ENCODE results near the gene OXCT1.
"Not testable (repeated sequence)": the region's sequence is repeated elsewhere in the genome, so short reads cannot be mapped to it uniquely, and the experiment has no call there.

Gene OXCT1

DNA sequence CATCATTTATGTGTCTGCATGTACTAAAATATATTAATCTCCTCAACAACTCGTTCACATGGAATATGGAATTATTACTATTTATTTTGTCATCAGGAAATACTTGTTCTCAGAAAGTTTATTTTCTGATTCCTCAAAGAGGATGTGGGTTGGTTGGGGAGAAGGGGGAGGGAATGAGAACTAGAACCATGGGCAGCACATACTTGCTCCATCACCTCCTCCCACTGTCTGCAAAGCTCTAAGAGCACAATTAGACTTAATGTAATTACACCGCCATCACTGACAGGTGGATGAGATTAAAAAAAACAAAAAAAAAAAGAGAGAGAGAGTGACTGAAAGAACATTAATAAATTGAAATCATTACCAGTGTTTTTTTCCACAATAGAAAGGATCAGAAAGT, 98.2 kb downstream of the OXCT1 start:
- DNase-seq = no peak

DNA sequence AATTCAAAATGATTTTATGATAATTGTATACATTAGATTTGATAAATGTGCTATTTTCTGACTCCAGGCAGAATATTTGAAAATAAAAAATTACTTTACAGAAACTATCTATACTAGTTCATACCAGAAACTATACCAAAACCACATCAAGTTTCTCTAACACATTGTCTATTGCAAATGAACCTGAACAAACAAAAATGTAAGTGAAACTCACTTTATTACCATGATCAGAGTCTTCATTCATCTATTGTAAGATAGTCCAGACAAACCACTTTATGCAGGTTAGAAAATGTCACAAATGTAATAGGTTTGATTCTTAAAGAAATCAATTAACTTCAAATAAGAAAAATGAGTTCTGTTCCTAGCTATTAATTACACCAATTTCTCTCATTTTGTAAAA, 99.4 kb downstream of the OXCT1 start:
- DNase-seq = no peak

DNA sequence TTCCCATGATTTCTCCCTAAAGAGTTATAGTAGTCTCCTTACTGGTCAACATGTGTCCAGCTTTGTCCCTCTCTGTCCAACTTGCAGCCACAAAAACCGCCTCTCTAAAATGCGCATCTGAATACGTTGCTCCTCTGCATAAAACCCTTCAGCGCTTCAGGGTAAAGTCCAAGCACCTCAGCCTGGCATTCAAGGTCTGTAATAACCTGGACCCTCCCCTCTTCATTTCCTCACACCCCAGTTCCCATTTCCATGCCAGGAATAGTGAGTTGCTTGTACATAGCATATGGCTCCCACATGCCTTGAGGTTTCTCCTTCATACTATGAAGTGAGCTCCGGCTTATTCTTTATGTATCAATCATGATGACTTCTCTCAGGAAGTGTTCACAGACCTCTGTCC, 101.5 kb downstream of the OXCT1 start:
- no peak for DNase-seq

DNA sequence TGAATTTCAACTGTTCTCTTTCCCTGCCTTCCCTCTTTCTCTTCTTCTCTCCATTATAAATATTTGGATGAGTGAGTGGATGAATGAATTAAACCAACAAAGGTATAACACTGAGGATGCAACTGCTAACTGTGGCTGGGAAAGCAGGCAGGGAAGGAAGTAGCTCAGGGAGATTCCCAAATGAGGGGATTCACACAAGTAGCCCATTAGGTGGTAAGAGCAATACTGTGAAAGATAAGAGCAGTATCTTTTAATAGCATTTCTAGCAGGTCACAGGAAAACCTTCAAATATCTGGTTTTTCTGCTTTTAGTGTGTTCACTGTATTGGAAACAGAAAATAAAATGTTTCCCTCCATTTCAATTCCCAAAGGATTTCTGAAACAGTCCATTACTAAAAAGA, 105.6 kb downstream of the OXCT1 start:
- DNase-seq = no peak

DNA sequence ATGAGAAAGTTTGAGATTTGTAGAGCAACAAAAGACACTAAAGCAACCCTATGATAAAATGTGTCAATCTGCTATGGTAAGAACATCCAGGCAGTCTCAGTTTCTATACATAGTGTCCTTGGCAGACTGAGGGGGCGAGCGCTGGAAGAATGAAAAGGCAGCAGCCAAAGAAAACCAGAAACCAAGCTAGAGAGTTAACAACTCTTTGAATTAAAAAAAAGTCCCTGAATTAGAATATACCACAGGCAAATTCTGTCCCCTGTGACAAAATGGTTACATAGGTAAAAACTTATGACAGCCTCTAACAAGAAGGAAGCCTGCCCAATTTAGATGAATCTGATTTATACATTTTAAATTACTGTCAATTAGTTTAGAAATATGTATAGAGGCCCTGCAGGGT, 106.7 kb downstream of the OXCT1 start:
- no peak for DNase-seq

DNA sequence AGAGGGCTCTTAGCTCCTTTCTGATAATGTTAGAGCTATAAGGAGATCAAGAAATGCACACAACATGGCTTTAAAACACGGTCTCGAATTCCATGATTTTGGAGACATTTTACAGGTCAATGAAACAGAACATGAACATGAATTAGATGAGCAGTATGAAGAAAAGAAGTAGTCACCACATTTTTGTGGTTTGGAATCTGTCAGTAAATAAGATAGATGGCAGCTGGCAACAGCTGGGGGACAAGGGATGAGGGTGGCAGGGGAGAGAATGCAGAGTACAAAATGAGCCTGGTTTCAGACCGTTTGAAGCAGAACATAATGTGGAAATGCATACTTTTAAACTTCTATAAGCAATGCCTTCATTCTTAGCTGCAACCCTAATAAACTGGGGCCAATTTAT, 107.1 kb downstream of the OXCT1 start:
- no peak for DNase-seq

DNA sequence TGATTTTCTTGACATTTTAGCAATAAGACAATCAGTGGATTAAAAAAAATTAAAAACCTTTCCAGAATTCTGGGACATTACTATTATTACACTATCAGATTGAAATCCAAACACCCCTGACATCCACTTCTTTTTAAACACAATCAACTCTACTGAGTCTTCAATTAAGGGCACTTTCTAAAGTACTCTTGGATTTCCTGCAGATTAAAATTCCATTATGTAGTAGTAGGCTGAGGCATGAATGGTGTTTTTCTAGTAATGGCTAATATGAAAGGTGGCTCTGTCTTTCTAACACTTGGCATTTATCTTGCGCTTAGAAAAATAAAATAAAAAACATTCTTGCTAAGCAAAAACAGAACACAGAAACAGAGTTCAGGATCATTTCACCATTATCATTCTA, 107.8 kb downstream of the OXCT1 start:
- no peak for DNase-seq

DNA sequence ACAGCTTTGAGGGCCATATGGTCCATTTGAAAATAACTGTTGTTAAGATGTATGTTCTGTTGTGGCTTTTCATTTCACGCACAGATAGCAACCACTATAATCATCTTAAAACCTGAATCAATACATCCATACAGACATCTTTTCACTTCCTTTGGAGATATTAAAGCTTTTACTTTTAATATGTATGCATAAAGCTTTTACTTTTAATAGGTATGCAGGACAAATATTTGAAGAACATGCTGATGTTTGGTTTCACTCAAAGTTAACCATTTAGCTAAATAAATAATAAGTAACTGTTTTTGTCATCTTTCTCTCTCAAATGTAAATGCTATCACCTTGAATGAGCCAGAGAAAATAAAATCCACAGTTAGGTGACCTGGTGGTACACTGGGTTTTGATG, 108.6 kb downstream of the OXCT1 start:
- DNase-seq = no peak

DNA sequence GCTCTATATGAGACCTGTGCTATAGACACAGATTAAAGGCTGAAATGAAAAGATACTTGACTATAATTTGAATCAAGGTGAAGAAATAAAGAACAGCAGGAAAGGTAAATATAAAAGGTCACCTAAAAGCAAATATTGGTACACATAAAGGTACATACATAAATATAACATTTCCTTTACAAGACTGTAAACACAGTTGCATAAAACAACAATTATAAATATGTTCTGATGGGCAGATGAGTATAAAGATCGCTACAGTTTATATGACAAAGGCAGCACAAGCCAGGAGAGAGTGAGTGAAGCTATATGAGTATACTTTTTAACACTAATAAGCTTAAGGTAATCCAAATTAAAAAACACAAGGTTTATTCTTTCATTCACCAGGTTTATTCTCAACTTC, 114.5 kb downstream of the OXCT1 start:
- no peak for DNase-seq

DNA sequence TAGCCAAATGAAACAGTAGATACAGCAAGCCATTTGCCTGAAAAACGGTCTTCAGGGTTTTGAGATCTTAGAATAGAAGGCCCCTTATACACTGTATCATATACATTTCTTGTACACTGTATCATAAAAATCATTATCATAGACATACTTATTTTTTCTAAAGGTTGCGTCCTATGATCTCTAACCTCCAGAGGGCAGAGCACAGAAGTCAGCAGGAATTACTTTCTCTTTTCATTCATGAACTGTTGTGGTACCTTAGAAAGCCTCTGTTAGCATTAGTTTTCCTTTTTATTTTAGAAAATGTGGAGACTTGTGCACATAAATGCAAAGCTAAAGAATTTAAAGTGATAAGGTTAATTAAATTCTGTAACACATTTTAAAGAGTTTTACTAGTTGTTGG, 115.4 kb downstream of the OXCT1 start:
- no peak for DNase-seq

DNA sequence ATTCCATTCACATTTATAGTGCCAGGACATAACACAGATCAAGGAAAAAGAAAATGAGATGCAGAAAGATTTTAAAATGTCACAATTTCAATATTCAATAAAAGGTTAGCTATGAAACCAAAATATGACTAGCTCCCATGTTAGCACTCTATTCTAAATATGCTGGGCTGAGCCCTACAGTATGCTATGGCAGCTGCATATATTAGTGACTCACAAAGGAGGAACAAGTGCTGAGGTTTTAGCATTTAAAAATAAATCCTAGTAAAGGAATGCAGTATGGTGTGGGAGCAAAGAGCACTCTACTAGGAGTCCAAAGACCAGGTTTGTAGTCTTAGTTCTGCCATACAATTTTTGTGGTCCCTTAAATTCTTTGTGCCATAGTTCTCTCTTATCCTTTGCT, 118.4 kb downstream of the OXCT1 start:
- no peak for DNase-seq

DNA sequence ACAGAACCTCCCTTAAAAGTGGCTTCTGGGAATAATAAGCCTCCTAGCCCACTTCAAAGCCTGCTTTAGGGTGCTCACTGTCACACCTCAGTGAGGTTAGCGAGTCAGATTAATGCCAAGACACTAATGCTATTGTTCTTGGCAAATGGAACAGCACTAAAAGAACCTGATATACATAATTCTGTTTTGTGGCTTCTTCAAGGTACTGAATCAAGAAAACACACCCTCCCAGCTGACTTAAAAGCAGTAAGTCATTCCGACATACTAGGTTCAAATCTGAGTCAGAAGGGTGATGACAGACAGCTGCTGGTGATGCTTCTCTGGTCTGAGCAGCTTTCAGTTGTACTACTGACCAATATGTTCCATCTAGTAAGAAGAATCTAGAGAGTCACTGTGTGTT, 121.6 kb downstream of the OXCT1 start:
- no peak for DNase-seq

DNA sequence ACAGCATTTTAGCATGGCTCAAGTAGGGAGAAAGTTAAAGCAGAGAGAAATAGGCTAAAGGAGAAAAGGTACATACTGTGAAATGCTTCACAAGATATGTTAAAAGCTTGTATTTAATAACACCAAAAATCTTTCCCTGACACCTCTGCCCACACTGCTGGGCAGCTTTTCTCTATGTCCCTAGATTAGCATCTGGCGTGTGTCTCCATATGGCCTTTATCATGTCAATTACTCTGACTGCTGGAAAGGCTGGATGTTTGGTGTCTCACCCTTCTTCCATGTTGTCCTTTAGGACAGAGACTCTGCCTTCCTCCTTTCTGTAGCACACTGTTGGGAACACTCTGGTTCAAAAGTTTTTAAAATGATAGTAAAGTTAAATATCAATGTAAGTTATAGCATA, 122.5 kb downstream of the OXCT1 start:
- no peak for DNase-seq

DNA sequence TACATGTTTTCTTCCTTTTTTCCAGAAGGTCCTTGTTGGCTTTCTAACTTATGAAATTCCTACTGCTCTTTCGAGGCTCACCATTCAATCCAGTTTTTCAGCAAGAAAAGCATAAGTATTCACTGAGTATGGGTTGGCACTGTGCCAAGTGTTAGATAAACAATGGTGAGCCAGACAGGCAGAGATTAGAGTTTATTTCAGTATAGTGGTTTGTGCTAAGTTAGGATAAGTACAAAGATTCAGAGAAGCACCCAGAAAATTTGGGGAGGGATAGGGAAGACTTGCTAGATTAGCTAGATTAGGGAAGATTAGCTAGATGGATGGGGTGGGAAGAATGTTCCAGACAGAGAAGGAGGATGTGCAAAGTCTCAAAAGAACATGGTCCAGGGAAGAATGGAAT, 122.9 kb downstream of the OXCT1 start:
- peak; percentile 5 for DNase-seq

DNA sequence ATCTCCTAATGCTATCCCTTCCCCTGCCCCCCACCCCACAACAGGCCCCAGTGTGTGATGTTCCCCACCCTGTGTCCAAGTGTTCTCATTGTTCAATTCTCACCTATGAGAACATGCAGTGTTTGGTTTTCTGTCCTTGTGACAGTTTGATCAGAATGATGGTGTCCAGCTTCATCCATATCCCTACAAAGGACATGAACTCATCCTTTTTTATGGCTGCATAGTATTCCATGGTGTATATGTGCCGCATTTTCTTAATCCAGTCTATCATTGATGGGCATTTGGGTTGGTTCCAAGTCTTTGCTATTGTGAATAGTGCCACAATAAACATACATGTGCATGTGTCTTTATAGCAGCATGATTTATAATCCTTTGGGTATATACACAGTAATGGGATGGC, 127.6 kb downstream of the OXCT1 start:
- not testable (repeated sequence) for DNase-seq

DNA sequence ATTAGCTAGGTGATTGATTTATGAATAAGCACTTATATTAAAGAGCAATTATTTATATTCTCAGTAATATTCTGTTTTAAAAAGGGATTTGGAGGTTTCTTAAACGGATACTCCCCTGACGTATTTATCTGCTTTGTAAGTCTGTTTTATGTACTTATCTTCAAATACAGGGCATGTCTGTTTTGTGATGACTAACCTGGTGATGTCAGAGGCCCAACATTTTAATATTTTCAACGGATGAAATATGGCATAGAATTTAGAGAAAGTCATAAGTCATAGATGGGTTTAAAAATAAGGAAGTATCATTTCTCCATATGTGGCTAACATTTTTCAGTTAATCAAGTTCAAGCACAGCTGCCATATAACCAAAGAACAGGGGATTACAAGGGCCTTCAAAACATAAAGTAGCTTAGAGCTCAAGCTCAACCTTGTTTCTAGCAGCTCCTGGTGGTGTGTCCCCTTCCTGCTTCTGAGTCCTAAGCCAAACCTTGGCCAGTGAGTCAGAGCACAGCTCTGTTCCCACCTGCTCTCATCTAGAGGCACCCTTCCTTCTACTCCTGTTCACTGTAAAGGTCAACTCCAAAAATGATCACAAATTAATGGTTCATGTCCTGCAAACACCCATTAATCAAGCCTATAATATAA, 131.4 kb downstream of the OXCT1 start:
- DNase-seq = no peak

DNA sequence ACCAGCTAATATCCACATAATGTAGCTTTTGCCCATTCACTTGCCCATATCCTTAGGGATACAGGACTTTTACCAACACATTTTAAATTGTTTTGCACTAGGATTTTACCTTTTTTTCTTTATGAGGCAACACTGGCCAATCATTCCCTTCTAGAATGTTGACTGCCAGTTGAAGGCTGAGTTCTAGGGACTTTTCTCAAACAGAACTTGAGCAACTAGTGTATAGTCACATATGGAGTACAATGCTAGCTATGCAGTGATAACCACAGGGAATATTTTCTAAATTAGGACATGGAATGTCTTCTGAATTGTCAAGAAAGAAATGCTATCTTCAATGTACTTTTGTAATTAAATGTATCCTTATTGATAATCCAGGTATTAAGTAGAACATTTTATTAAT, 133.6 kb downstream of the OXCT1 start:
- no peak for DNase-seq

DNA sequence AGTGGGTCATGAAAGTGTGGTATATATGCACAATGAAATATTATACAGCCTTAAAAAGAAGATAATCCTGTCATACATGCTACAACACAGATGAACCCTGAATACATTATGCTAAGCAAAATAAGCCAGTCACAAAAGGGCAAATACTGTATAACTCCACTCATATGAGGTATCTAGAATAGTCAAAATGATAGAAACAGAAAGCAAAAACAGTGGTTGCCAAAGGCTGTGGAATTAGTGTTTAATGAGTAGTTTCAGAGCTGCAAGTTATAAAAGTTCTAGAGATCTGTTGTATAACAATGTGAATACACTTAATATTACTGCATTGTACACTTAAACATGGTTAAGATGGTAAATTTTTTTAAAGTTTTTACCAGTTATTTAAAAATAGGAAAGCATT, 135.0 kb downstream of the OXCT1 start:
- DNase-seq = no peak

DNA sequence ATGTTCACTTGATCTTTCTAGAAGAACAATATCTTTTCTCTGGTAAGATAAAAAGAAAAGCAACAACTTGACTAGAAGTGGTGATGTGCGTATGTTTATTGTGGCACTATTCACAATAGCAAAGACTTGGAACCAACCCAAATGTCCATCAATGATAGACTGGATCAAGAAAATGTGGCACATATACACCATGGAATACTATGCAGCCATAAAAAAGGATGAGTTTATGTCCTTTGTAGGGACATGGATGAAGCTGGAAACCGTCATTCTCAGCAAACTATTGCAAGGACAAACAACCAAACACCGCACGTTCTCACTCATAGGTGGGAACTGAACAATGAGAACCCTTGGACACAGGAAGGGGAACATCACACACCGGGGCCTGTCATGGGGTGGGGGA, 140.8 kb downstream of the OXCT1 start:
- DNase-seq = not testable (repeated sequence)

DNA sequence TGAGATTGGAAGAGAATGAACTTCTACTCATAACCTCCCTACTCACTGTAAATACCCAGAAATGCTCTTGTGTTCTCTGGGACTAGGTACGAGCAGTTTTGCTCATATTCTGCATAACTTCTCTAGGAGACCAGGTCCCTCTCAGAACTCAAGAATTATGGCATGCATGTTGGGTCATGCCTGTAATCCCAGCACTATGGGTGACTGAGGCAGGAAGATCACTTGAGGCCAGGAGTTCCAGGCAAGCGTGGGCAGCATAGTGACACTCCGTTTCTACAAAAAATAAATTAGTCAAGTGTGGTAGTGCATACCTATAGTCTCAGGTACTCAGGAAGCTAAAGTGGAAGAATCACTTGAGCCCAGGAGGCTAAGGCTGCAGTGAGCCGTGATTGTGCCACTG, 141.9 kb downstream of the OXCT1 start:
- no peak for DNase-seq

DNA sequence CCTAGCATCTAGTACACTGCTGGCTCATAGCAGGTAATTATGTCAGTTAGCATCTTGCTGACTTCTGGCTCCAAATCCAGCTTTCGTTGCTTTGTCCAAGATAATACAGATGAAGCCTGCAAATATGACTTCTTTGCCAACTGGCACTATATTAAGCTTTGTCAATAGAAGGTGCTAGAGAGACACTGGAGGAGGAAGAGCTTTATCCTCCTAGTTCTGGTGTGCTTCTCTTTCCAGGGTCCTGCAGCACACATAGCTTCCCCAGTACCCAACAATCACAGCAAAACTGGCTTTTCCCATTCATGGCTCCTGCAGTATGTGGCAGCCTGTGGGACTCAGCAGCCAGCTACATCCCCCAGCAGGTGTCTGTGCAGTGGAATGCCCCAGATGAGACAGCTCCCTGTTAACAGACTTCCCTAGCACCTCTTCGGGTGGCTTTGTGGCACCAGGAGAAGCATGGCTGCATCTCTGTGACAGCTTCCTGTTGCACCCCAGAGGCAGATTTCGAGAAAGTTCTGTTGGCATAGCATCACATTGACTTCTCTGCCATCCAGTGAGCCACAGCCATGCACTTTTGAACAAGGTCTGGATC, 147.8 kb downstream of the OXCT1 start:
- no peak for DNase-seq

DNA sequence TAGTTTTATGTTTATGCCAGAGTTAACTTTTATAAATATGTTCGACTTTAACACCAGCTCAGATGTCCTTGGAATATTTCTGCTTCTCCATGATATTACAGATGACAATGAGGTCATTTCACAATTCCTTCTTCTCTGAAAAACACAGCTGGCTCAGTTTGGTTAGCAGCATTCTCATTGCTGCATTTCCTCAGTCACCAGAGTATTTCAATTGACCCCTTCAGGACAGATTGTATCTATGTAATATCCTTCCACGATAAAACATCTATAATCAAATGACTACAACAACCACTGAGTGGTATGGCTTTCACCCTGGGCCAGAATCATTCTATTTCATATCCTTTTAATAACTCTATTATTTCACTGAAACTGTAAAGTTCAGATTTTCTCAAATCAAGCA, 148.7 kb downstream of the OXCT1 start:
- no peak for DNase-seq

DNA sequence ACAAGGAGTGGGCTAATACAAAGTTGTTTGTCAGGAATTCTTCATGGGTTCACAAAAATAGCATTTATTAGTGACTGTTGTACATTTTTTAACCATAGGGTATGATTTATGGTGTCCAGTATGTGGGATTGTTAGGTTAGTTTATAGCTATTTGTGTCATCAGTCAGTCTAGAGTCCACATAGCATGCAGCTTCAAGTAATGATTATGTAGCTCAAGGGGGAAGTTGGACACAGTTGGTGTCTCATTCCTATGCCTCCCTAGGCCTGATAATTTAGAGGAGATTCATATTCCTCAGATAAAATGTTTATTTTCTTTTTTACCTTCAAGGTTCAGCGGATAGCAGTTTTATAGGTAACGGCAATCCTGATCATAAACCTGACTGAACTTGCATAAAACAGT, 153.8 kb downstream of the OXCT1 start:
- no peak for DNase-seq

DNA sequence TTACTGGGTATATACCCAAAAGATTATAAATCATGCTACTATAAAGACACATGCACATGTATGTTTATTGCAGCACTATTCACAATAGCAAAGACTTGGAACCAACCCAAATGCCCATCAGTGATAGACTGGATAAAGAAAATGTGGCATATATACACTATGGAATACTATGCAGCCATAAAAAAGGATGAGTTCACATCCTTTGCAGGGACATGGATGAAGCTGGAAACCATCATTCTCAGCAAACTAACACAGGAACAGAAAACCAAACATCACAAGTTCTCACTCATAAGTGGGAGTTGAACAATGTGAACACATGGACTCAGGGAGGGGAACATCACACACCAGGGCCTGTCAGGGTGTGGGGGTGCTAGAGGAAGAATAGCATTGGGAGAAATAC, 155.8 kb downstream of the OXCT1 start:
- not testable (repeated sequence) for DNase-seq

DNA sequence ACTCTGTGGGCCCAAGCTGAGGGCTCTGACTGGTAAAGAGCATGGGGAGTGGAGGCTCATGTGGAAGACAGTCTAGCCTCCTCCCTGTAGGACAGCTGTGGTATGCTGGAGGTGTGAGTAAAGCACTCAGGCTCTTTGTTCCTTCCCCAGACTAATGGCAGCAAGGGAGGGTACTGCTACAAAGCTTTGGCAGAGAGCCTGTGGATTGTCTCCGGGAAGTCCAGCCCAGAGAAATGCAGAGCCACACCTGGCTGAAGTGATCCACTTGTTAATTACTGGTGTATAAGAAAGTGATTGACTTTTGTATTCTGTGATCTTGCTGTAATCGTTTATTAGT, 161.7 kb downstream of the OXCT1 start:
- no peak for DNase-seq

All from NCI-H345 (cell line).